CD4-positive, CD25-positive, alpha-beta regulatory T cell (primary cell): ENCODE results near the gene SLC25A13. TPM values are rescaled to one million over a fixed set of nuclear protein-coding genes. Genes with fewer than 3 reads are reported as not detected.
A peak's percentile ranks its signal among the peaks of the same experiment; 100 is the strongest.

ENCODE experiments used
- ATAC-seq, 2 donors: fragments of 150-1000 bp; cut with Tn5 transposase; one replicate each; pipeline ENCODE4 v1.10.0; 2021; ENCODE audit warnings: low read depth in 2 of 2, moderate number of reproducible peaks in 2 of 2, moderate library complexity in 1 of 2
- DNase-seq, 3 donors: peaks; one replicate each; pipeline versions ENCODE4 v3.0.0 to v3.0.0-alpha.2; 2012 to 2022; ENCODE audit warnings: mixed read lengths in 1 of 3
- H3K27ac ChIP-seq: one replicate; pipeline ENCODE4 v1.7.0; 2013; ENCODE audit warnings: mild to moderate bottlenecking, low read length; ENCODE audit not compliant: insufficient read depth, poor library complexity, severe bottlenecking
- H3K27me3 ChIP-seq: one replicate; pipeline ENCODE4 v1.7.0; 2013; ENCODE audit warnings: low read length; ENCODE audit not compliant: control insufficient read depth, insufficient read depth
- H3K36me3 ChIP-seq: one replicate; pipeline ENCODE4 v1.7.0; 2013; ENCODE audit warnings: mild to moderate bottlenecking, low read length, moderate library complexity; ENCODE audit not compliant: control insufficient read depth, insufficient read depth
- H3K4me1 ChIP-seq: 2 replicates; pipeline ENCODE4 v1.7.0; 2013; ENCODE audit warnings: mild to moderate bottlenecking, low read length; ENCODE audit not compliant: insufficient read depth, control insufficient read depth, poor library complexity, severe bottlenecking
- H3K4me3 ChIP-seq: one replicate; pipeline ENCODE4 v1.7.0; 2013; ENCODE audit warnings: low read depth, mild to moderate bottlenecking, low read length, moderate library complexity
- H3K9me3 ChIP-seq, 2 experiments: 1 replicate in 1 of 2; 2 replicates in 1 of 2; pipeline ENCODE4 v1.7.0; 2013; ENCODE audit warnings: low read length in 2 of 2, mild to moderate bottlenecking in 1 of 2, moderate library complexity in 1 of 2; ENCODE audit not compliant: control insufficient read depth in 2 of 2
- H3K27ac Mint-ChIP-seq, 3 donors: one replicate each; pipeline ENCODE4 v1.8.0; 2020 to 2022; ENCODE audit warnings: mild to moderate bottlenecking in 3 of 3, mixed read lengths in 3 of 3, moderate library complexity in 2 of 3
- H3K27me3 Mint-ChIP-seq: one replicate; pipeline ENCODE4 v1.8.0; 2022; ENCODE audit warnings: mild to moderate bottlenecking, mixed read lengths
- H3K36me3 Mint-ChIP-seq: one replicate; pipeline ENCODE4 v1.8.0; 2020; ENCODE audit warnings: mixed read lengths
- H3K4me1 Mint-ChIP-seq, 4 donors: one replicate each; pipeline ENCODE4 v1.8.0; 2020 to 2022; ENCODE audit warnings: mixed read lengths in 4 of 4, mild to moderate bottlenecking in 1 of 4
- H3K4me3 Mint-ChIP-seq, 4 donors: one replicate each; pipeline ENCODE4 v1.8.0; 2020 to 2022; ENCODE audit warnings: mild to moderate bottlenecking in 4 of 4, mixed read lengths in 4 of 4, moderate library complexity in 3 of 4
- H3K9me3 Mint-ChIP-seq, 7 donors: one replicate each; pipeline ENCODE4 v1.8.0; 2020 to 2022; ENCODE audit warnings: mixed read lengths in 7 of 7, mild to moderate bottlenecking in 3 of 7, moderate library complexity in 2 of 7
- polyA plus RNA-seq, 4 donors: library from polyadenylated mRNA; unstranded; fragments of 300-500 nt; fragmentation: Illumina TruSeq; gene quantifications; one replicate each; pipeline ENCODE4 v1.2.3, GENCODE V29; 2021
- total RNA-seq: library from RNA; stranded (reverse); gene quantifications from one replicate; pipeline ENCODE4 v1.2.3, GENCODE V29; 2022

SLC25A13 gene
- total and polyA plus RNA-seq, 5 donors from 2014 or later, result 7.6 to 14.5 (median 8.7) TPM

GRCh38 chr7:96084881-96085553 is 236.9 kb downstream of the SLC25A13 start:
- H3K27me3 Mint-ChIP-seq, result peaks cover 18% of the 10 kb centered on the region
- no peaks in the 10 kb centered on the region for H3K4me1 ChIP-seq
- no peak for ATAC-seq
- no peak overlapping the region for H3K4me3 Mint-ChIP-seq
- no peaks in the 10 kb centered on the region for H3K4me1 Mint-ChIP-seq
- no peaks in the 10 kb centered on the region for H3K9me3 ChIP-seq
- H3K27me3 ChIP-seq, result peaks cover 4% of the 10 kb centered on the region
- H3K9me3 Mint-ChIP-seq, result no peaks in the 10 kb centered on the region
- H3K36me3 Mint-ChIP-seq, result no peaks in the 10 kb centered on the region
- H3K36me3 ChIP-seq, result no peaks in the 10 kb centered on the region
- H3K27ac Mint-ChIP-seq, result no peak overlapping the region
- no peak overlapping the region for H3K4me3 ChIP-seq
- H3K27ac ChIP-seq, result no peak overlapping the region
- no peak for DNase-seq

GRCh38 chr7:96080027-96080426 is 241.9 kb downstream of the SLC25A13 start:
- Mint-ChIP-seq H3K36me3 (no peaks in the 10 kb centered on the region), H3K27me3 (peaks cover 45% of the 10 kb centered on the region), H3K4me3 (no peak overlapping the region), H3K4me1 (peaks cover 0 to 13% (median 7%) of the 10 kb centered on the region in 4 donors), H3K27ac (no peak overlapping the region), H3K9me3 (no peaks in the 10 kb centered on the region)
- Histone ChIP-seq H3K4me1 (peaks cover 11% of the 10 kb centered on the region), H3K27me3 (peaks cover 17% of the 10 kb centered on the region), H3K4me3 (no peak overlapping the region), H3K36me3 (no peaks in the 10 kb centered on the region), H3K27ac (no peak overlapping the region), H3K9me3 (no peaks in the 10 kb centered on the region)
- ATAC-seq, result no peak
- DNase-seq, result no peak

GRCh38 chr7:96076350-96076707 is 245.6 kb downstream of the SLC25A13 start:
- no peaks in the 10 kb centered on the region for H3K36me3 ChIP-seq
- no peak overlapping the region for H3K4me3 ChIP-seq
- H3K27ac Mint-ChIP-seq, result no peak overlapping the region

GRCh38 chr7:96075510-96076349 is 246.2 kb downstream of the SLC25A13 start:
- DNase-seq (peak; percentile 3 to 34 (median 31)), ATAC-seq (peak; percentile 58 to 59)
- Mint-ChIP-seq H3K27ac (no peak overlapping the region), H3K9me3 (peaks cover 0 to 1% (median 0%) of the 10 kb centered on the region in 7 donors), H3K36me3 (no peaks in the 10 kb centered on the region), H3K27me3 (peaks cover 63% of the 10 kb centered on the region), H3K4me1 (peaks cover 0 to 13% (median 7%) of the 10 kb centered on the region in 4 donors), H3K4me3 (peak overlapping the region; percentile 60 to 90 (median 78))
- Histone ChIP-seq H3K4me3 (peak overlapping the region; percentile 28), H3K27me3 (peaks cover 19% of the 10 kb centered on the region), H3K27ac (no peak overlapping the region), H3K36me3 (no peaks in the 10 kb centered on the region), H3K4me1 (peaks cover 11% of the 10 kb centered on the region), H3K9me3 (no peaks in the 10 kb centered on the region)

More at GRCh38 chr7:96076350-96076707, 245.6 kb downstream of the SLC25A13 start:
- H3K4me1 Mint-ChIP-seq, result peaks cover 0 to 13% (median 7%) of the 10 kb centered on the region in 4 donors
- Histone ChIP-seq H3K27me3 (peaks cover 20% of the 10 kb centered on the region), H3K9me3 (no peaks in the 10 kb centered on the region), H3K27ac (no peak overlapping the region), H3K4me1 (peaks cover 11% of the 10 kb centered on the region)
- no peaks in the 10 kb centered on the region for H3K36me3 Mint-ChIP-seq
- DNase-seq (no peak), ATAC-seq (no peak)
- peak overlapping the region in 3 of 4 donors; percentile 51 to 90 (median 81) for H3K4me3 Mint-ChIP-seq
- H3K9me3 Mint-ChIP-seq, result peaks cover 0 to 1% (median 0%) of the 10 kb centered on the region in 7 donors
- peaks cover 60% of the 10 kb centered on the region for H3K27me3 Mint-ChIP-seq

GRCh38 chr7:96074871-96075270 is 247.0 kb downstream of the SLC25A13 start:
- H3K36me3 ChIP-seq, result no peaks in the 10 kb centered on the region
- no peak overlapping the region for H3K27ac ChIP-seq
- Mint-ChIP-seq H3K4me1 (peaks cover 0 to 13% (median 7%) of the 10 kb centered on the region in 4 donors), H3K4me3 (peak overlapping the region in 1 of 4 donors; percentile 81), H3K36me3 (no peaks in the 10 kb centered on the region), H3K27me3 (peaks cover 58% of the 10 kb centered on the region), H3K27ac (no peak overlapping the region), H3K9me3 (peaks cover 0 to 1% (median 0%) of the 10 kb centered on the region in 7 donors)
- H3K27me3 ChIP-seq, result peaks cover 17% of the 10 kb centered on the region
- ATAC-seq (no peak), DNase-seq (no peak)
- peaks cover 11% of the 10 kb centered on the region for H3K4me1 ChIP-seq
- no peak overlapping the region for H3K4me3 ChIP-seq
- no peaks in the 10 kb centered on the region for H3K9me3 ChIP-seq
